CD4-positive, alpha-beta T cell (primary cell): Measurements from ENCODE around the gene ST6GALNAC4. TPM values are rescaled to one million over a fixed set of nuclear protein-coding genes. Genes with fewer than 3 reads are reported as not detected.

Experiments
- ATAC-seq: fragments of 200-7000 bp; cut with Tn5 transposase; one replicate; pipeline ENCODE4 v1.10.0; 2022; ENCODE audit warnings: mild to moderate bottlenecking; ENCODE audit not compliant: poor library complexity
- CTCF ChIA-PET: fragments of 350-600 bp; sonication (Branson Sonifier 250); formaldehyde crosslinking; loops from one replicate; lab custom pipeline; 2021; ENCODE audit warnings: antibody characterized with exemption, inconsistent platforms; lab: Charles Lee
- POLR2A ChIA-PET: fragments of 350-600 bp; sonication (Branson Sonifier 250); formaldehyde crosslinking; loops from one replicate; lab custom pipeline; 2021; ENCODE audit warnings: antibody characterized with exemption, inconsistent platforms; lab: Charles Lee
- DNase-seq, 14 experiments: peaks; one replicate each; pipeline ENCODE4 v3.0.0-alpha.2; 2013 to 2020; ENCODE audit warnings: mixed read lengths in 2 of 14
- H3K27ac ChIP-seq, 2 donors: one replicate each; pipeline versions ENCODE4 v1.5.1 to v1.7.0; 2013; ENCODE audit warnings: low read length in 2 of 2, low read depth in 1 of 2, mild to moderate bottlenecking in 1 of 2
- H3K27me3 ChIP-seq, 2 experiments: 1 replicate in 1 of 2; 2 replicates in 1 of 2; pipeline versions ENCODE4 v1.6.1 to v1.7.0; 2013; ENCODE audit warnings: low read length in 2 of 2, control low read depth in 1 of 2, mild to moderate bottlenecking in 1 of 2, moderate library complexity in 1 of 2; ENCODE audit not compliant: insufficient read depth in 2 of 2, control insufficient read depth in 1 of 2
- H3K36me3 ChIP-seq: one replicate; pipeline ENCODE4 v1.6.1; 2013; ENCODE audit warnings: low read length, control low read depth; ENCODE audit not compliant: insufficient read depth
- H3K4me1 ChIP-seq: one replicate; pipeline ENCODE4 v1.6.1; 2013; ENCODE audit warnings: low read length, control low read depth; ENCODE audit not compliant: insufficient read depth
- H3K4me3 ChIP-seq: one replicate; pipeline ENCODE4 v1.5.1; 2013; ENCODE audit warnings: mild to moderate bottlenecking, low read length, moderate library complexity
- H3K9me3 ChIP-seq, 2 experiments: 1 replicate in 1 of 2; 2 replicates in 1 of 2; pipeline versions ENCODE4 v1.6.1 to v1.7.0; 2013; ENCODE audit warnings: low read length in 2 of 2, mild to moderate bottlenecking in 2 of 2, control low read depth in 1 of 2, moderate library complexity in 1 of 2; ENCODE audit not compliant: control insufficient read depth in 1 of 2, insufficient read depth in 1 of 2
- H3K27ac Mint-ChIP-seq: one replicate; pipeline ENCODE4 v1.8.0; 2020; ENCODE audit warnings: mixed read lengths
- H3K27me3 Mint-ChIP-seq: one replicate; pipeline ENCODE4 v1.8.0; 2021; ENCODE audit warnings: mixed read lengths
- H3K36me3 Mint-ChIP-seq: one replicate; pipeline ENCODE4 v1.8.0; 2021; ENCODE audit warnings: low read depth, mixed read lengths
- H3K4me1 Mint-ChIP-seq: one replicate; pipeline ENCODE4 v1.8.0; 2021; ENCODE audit warnings: low read depth, mixed read lengths
- H3K4me3 Mint-ChIP-seq: one replicate; pipeline ENCODE4 v1.8.0; 2020; ENCODE audit warnings: mild to moderate bottlenecking, mixed read lengths
- H3K9me3 Mint-ChIP-seq: one replicate; pipeline ENCODE4 v1.8.0; 2020; ENCODE audit warnings: mixed read lengths
- CTCF ChIP-seq: fragments of 200-600 bp; IDR thresholded peaks from one replicate; pipeline ENCODE4 v1.8.0; 2022; ENCODE audit warnings: antibody characterized with exemption, mild to moderate bottlenecking
- intact Hi-C, 2 experiments: fragments of 100-400 bp; cut with DNase I in 1 of 2; cut with micrococcal nuclease in 1 of 2; formaldehyde crosslinking; loops; one replicate each; pipeline versions ENCODE4 v1.15.1 to v1.9.0; 2023 to 2025; cut with DNase I, micrococcal nuclease
- total RNA-seq, 174 experiments: library from RNA in 2 of 174; stranded (reverse) in 2 of 174; gene quantifications; one replicate each; pipeline ENCODE4 v1.2.3 and lab custom pipeline; 2021 to 2026

Gene ST6GALNAC4
- total RNA-seq, 2 experiments from 2014 or later: 28.7 to 30.2 TPM

GRCh38 chr9:127915801-127916719, 781 bp downstream of the ST6GALNAC4 start:
- Histone ChIP-seq H3K36me3 (peaks cover 18% of the 10 kb centered on the region), H3K9me3 (no peaks in the 10 kb centered on the region), H3K4me1 (peaks cover 58% of the 10 kb centered on the region), H3K27ac (peak overlapping the region in 1 of 2 donors; percentile 56), H3K4me3 (peak overlapping the region; percentile 91), H3K27me3 (no peaks in the 10 kb centered on the region)
- H3K27me3 Mint-ChIP-seq: no peaks in the 10 kb centered on the region
- H3K4me1 Mint-ChIP-seq: peaks cover 46% of the 10 kb centered on the region
- ATAC-seq (peak; percentile 20), DNase-seq (peak in 5 of 14 experiments; percentile 33 to 76 (median 55))
- TF ChIP-seq CTCF: no peak
- POLR2A ChIA-PET: interaction anchor here (0.8 to 3.6 kb wide), 16 partner anchors 11 to 466 kb away, joined by 3 to 77 read pairs (median 4); partner anchors contain the start of genes CDK9, DPM2, PTRH1 and SLC25A25
- H3K36me3 Mint-ChIP-seq: peaks cover 27% of the 10 kb centered on the region
- peak overlapping the region; percentile 88 for H3K4me3 Mint-ChIP-seq
- H3K9me3 Mint-ChIP-seq: no peaks in the 10 kb centered on the region
- intact Hi-C loops: loop anchor here (2.0 to 5.0 kb wide), 4 partner anchors 34 to 464 kb away; partner anchors contain the start of genes LRSAM1 (in 1 of the 2), RPL12 (in 1 of the 2), STXBP1 (in 1 of the 2) and TOR2A (in 1 of the 2)
- CTCF ChIA-PET: interaction anchor here (1.2 to 2.6 kb wide), 4 partner anchors 9 to 181 kb away, joined by 5 to 10 read pairs (median 5); partner anchors contain the start of genes CDK9 and TOR2A
- peak overlapping the region; percentile 89 for H3K27ac Mint-ChIP-seq

DNA sequence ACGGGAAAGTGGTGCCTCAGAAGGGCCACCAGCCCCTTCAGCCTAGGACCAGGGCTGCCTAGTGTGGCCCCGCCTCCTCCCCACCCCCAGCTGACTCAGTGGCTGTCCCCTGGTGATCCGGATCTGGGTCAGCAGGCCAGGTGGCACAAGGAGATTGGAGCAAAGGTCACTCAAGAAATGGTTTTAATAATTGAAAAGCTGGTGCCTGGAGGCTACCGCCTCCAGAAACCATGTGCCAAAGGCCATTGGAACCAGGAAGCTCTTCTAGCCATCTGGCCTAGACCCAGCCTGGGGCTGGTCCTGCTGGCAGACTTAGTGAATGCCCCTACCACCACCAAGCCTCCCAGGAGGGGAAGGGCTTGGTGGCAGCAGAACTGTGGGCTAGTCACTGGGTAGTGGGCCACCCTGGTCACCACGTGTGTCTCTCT, 1.5 kb downstream of the ST6GALNAC4 start:
- Mint-ChIP-seq H3K27ac (peak overlapping the region; percentile 89), H3K9me3 (no peaks in the 10 kb centered on the region), H3K4me3 (peak overlapping the region; percentile 88), H3K27me3 (no peaks in the 10 kb centered on the region), H3K36me3 (peaks cover 35% of the 10 kb centered on the region), H3K4me1 (peaks cover 48% of the 10 kb centered on the region)
- ChIA-PET CTCF (interaction anchor here (2.6 kb wide), 1 partner anchor 180 kb away, joined by 10 read pairs; the partner anchor contains the start of gene TOR2A), POLR2A (interaction anchor here (1.0 to 3.6 kb wide), 7 partner anchors 10 to 181 kb away, joined by 3 to 77 read pairs (median 11); partner anchors contain the start of genes CDK9, ST6GALNAC6 and TOR2A)
- H3K36me3 ChIP-seq: peaks cover 18% of the 10 kb centered on the region
- ATAC-seq (no peak), DNase-seq (peak in 1 of 14 experiments; percentile 33)
- peaks cover 59% of the 10 kb centered on the region for H3K4me1 ChIP-seq
- intact Hi-C loops: loop anchor here (5.0 kb wide), 3 partner anchors 33 to 463 kb away; partner anchors contain the start of genes LRSAM1 (in 1 of the 2), RPL12 (in 1 of the 2) and STXBP1 (in 1 of the 2)
- H3K9me3 ChIP-seq: no peaks in the 10 kb centered on the region
- H3K4me3 ChIP-seq: no peak overlapping the region
- TF ChIP-seq CTCF: no peak
- H3K27ac ChIP-seq: peak overlapping the region in 1 of 2 donors; percentile 56
- H3K27me3 ChIP-seq: no peaks in the 10 kb centered on the region

- H3K27me3 Mint-ChIP-seq: no peaks in the 10 kb centered on the region
- Histone ChIP-seq H3K27me3 (no peaks in the 10 kb centered on the region), H3K27ac (no peak overlapping the region), H3K4me1 (peaks cover 50% of the 10 kb centered on the region), H3K4me3 (no peak overlapping the region), H3K36me3 (peaks cover 28% of the 10 kb centered on the region), H3K9me3 (no peaks in the 10 kb centered on the region)
- ATAC-seq: no peak
- H3K27ac Mint-ChIP-seq: no peak overlapping the region
- H3K4me1 Mint-ChIP-seq: peaks cover 39% of the 10 kb centered on the region
- H3K9me3 Mint-ChIP-seq: no peaks in the 10 kb centered on the region
- no peak for DNase-seq
- intact Hi-C loops: loop anchor here in 1 of 2 experiments (5.0 kb wide), 1 partner anchor 36 kb away; the partner anchor contains the start of gene AK1
- no peak for TF ChIP-seq CTCF
- H3K4me3 Mint-ChIP-seq: no peak overlapping the region
- POLR2A ChIA-PET: no interaction called here
- CTCF ChIA-PET: interaction anchor here (0.6 to 2.1 kb wide), 4 partner anchors 8 to 179 kb away, joined by 3 to 5 read pairs (median 4); partner anchors contain the start of gene TOR2A
- H3K36me3 Mint-ChIP-seq: peaks cover 35% of the 10 kb centered on the region
Observed at GRCh38 chr9:127913682-127914081, 3.2 kb downstream of the ST6GALNAC4 start.
